OCI-LY1 (cell line): ENCODE data around the gene HDHD5.

Experiments
- H2AFZ ChIP-seq: fragments of 200-600 bp; sonication (generic), shearing (Covaris generic); 2 replicates; pipeline ENCODE4 v1.6.0; 2014; ENCODE audit warnings: antibody characterized with exemption, mild to moderate bottlenecking, low read length
- H3F3A ChIP-seq: fragments of 200-600 bp; sonication (generic), shearing (Covaris generic); 2 replicates; pipeline ENCODE4 v1.6.0; 2014; ENCODE audit warnings: mild to moderate bottlenecking, antibody characterized with exemption, low read length, moderate library complexity; ENCODE audit not compliant: insufficient read depth
- H3K27ac ChIP-seq: fragments of 200-600 bp; sonication (generic); 2 replicates; pipeline ENCODE4 v1.5.1; 2014; ENCODE audit warnings: low read length, mixed run types, mild to moderate bottlenecking, low read depth; ENCODE audit not compliant: poor library complexity, severe bottlenecking
- H3K27me3 ChIP-seq: fragments of 200-600 bp; sonication (generic); 2 replicates; pipeline ENCODE4 v1.6.0; 2014; ENCODE audit warnings: antibody characterized with exemption, mild to moderate bottlenecking, low read length, moderate library complexity; ENCODE audit not compliant: insufficient read depth
- H3K36me3 ChIP-seq: fragments of 200-600 bp; sonication (generic); 2 replicates; pipeline ENCODE4 v1.6.1; 2014; ENCODE audit warnings: mild to moderate bottlenecking, antibody characterized with exemption, low read length, moderate library complexity, mixed read lengths; ENCODE audit not compliant: insufficient read depth
- H3K4me1 ChIP-seq: fragments of 200-600 bp; sonication (generic); 2 replicates; pipeline ENCODE4 v1.5.1; 2014; ENCODE audit warnings: mild to moderate bottlenecking, low read length, moderate library complexity; ENCODE audit not compliant: insufficient read depth, severe bottlenecking
- H3K4me2 ChIP-seq: fragments of 200-600 bp; sonication (generic), shearing (Covaris generic); 2 replicates; pipeline ENCODE4 v1.6.1; 2014; ENCODE audit warnings: low read length
- H3K4me3 ChIP-seq: fragments of 200-600 bp; sonication (generic); 2 replicates; pipeline ENCODE4 v1.5.1; 2014; ENCODE audit warnings: low read length, low read depth, mild to moderate bottlenecking, mixed read lengths; ENCODE audit not compliant: poor library complexity, severe bottlenecking
- H3K79me2 ChIP-seq: fragments of 200-600 bp; shearing (Covaris generic); 2 replicates; pipeline ENCODE4 v1.6.1; 2016; ENCODE audit warnings: mixed run types, low read length, mixed read lengths; ENCODE audit not compliant: insufficient read depth
- H3K9ac ChIP-seq: fragments of 200-600 bp; sonication (generic), shearing (Covaris generic); 2 replicates; pipeline ENCODE4 v1.6.1; 2014; ENCODE audit warnings: mild to moderate bottlenecking, low read length, mixed read lengths
- H3K9me2 ChIP-seq: fragments of 200-600 bp; sonication (generic), shearing (Covaris generic); 2 replicates; pipeline ENCODE4 v1.6.1; 2014; ENCODE audit warnings: low read depth, mild to moderate bottlenecking, low read length, mixed read lengths
- H3K9me3 ChIP-seq: fragments of 200-600 bp; shearing (Covaris generic); 2 replicates; pipeline ENCODE4 v1.6.1; 2014; ENCODE audit warnings: low read length, mixed read lengths
- H4K20me1 ChIP-seq: fragments of 200-600 bp; sonication (generic), shearing (Covaris generic); 2 replicates; pipeline ENCODE4 v1.6.0; 2016; ENCODE audit warnings: mild to moderate bottlenecking, low read length; ENCODE audit not compliant: insufficient read depth
- CTCF ChIP-seq: fragments of 200-600 bp; sonication (generic), shearing (Covaris generic); IDR thresholded peaks from 2 replicates; pipeline ENCODE4 v1.5.1; 2017; ENCODE audit warnings: mild to moderate bottlenecking, antibody characterized with exemption, low read length, moderate library complexity, mixed read lengths
- EZH2 ChIP-seq: fragments of 200-600 bp; sonication (generic), shearing (Covaris generic); IDR thresholded peaks from 2 replicates; pipeline ENCODE4 v1.8.0; 2017; ENCODE audit warnings: borderline replicate concordance, mixed run types, mild to moderate bottlenecking, antibody characterized with exemption, low read length, moderate library complexity, mixed read lengths

HDHD5 gene

GRCh38 chr22:17117400-17117799 lies 41.7 kb downstream of the HDHD5 start:
- 0 out of 2 replicates have a peak, but pooled peaks cover 4% of the 10 kb centered on the region for H3K27me3 ChIP-seq
- no peak overlapping the region for H3K9ac ChIP-seq
- no peak overlapping the region for H3K4me2 ChIP-seq
- H3K4me1 ChIP-seq, result no peaks in the 10 kb centered on the region
- H3K79me2 ChIP-seq, result no peaks in the 10 kb centered on the region
- no peaks in the 10 kb centered on the region for H3F3A ChIP-seq
- H3K27ac ChIP-seq, result no peak overlapping the region
- H3K9me2 ChIP-seq, result no peaks in the 10 kb centered on the region
- no peaks in the 10 kb centered on the region for H3K9me3 ChIP-seq
- H2AFZ ChIP-seq, result no peak overlapping the region
- no peaks in the 10 kb centered on the region for H3K36me3 ChIP-seq
- no peaks in the 10 kb centered on the region for H4K20me1 ChIP-seq
- TF ChIP-seq EZH2 (no peak), CTCF (no peak)
- H3K4me3 ChIP-seq, result no peak overlapping the region

- Histone ChIP-seq H4K20me1 (no peaks in the 10 kb centered on the region), H3K9me2 (no peaks in the 10 kb centered on the region), H3K4me2 (no peak overlapping the region), H3K36me3 (no peaks in the 10 kb centered on the region), H3K9ac (no peak overlapping the region), H3K9me3 (no peaks in the 10 kb centered on the region), H3F3A (no peaks in the 10 kb centered on the region), H3K4me3 (no peak overlapping the region), H3K27me3 (0 out of 2 replicates have a peak, but pooled peaks cover 4% of the 10 kb centered on the region), H2AFZ (no peak overlapping the region), H3K4me1 (no peaks in the 10 kb centered on the region), H3K79me2 (no peaks in the 10 kb centered on the region), H3K27ac (no peak overlapping the region)
- TF ChIP-seq CTCF, result no peak
- no peak for TF ChIP-seq EZH2
These were observed 42.3 kb downstream of the HDHD5 start for GRCh38 chr22:17116572-17117330.

- Histone ChIP-seq H3K79me2 (no peaks in the 10 kb centered on the region), H3K4me1 (no peaks in the 10 kb centered on the region), H3K27ac (no peak overlapping the region), H3K36me3 (no peaks in the 10 kb centered on the region), H2AFZ (no peak overlapping the region), H3F3A (no peaks in the 10 kb centered on the region), H3K4me3 (no peak overlapping the region), H3K9ac (no peak overlapping the region), H3K9me3 (no peaks in the 10 kb centered on the region), H3K9me2 (no peaks in the 10 kb centered on the region), H3K27me3 (0 out of 2 replicates have a peak, but pooled peaks cover 4% of the 10 kb centered on the region), H3K4me2 (no peak overlapping the region), H4K20me1 (no peaks in the 10 kb centered on the region)
- no peak for TF ChIP-seq CTCF
- no peak for TF ChIP-seq EZH2
These were observed 43.0 kb downstream of the HDHD5 start for GRCh38 chr22:17115945-17116565.
